Skeletal muscle satellite cell (primary cell): ENCODE data around the gene ART1.

Source experiments
- H3K27me3 ChIP-seq: 2 replicates; pipeline ENCODE4 v1.7.0; 2013; ENCODE audit warnings: low read length; ENCODE audit not compliant: control insufficient read depth, insufficient read depth
- H3K36me3 ChIP-seq: 2 replicates; pipeline ENCODE4 v1.7.0; 2013; ENCODE audit warnings: mild to moderate bottlenecking, control low read depth, low read length; ENCODE audit not compliant: insufficient read depth
- H3K4me1 ChIP-seq: 2 replicates; pipeline ENCODE4 v1.7.0; 2013; ENCODE audit warnings: low read length; ENCODE audit not compliant: control insufficient read depth, insufficient read depth
- H3K4me2 ChIP-seq: 2 replicates; pipeline ENCODE4 v1.7.0; 2013; ENCODE audit warnings: mild to moderate bottlenecking, low read length
- H3K4me3 ChIP-seq: 2 replicates; pipeline ENCODE4 v1.7.0; 2013; ENCODE audit warnings: low read length
- H3K9ac ChIP-seq: 2 replicates; pipeline ENCODE4 v1.7.0; 2013; ENCODE audit warnings: mild to moderate bottlenecking, low read depth, low read length, moderate library complexity
- H3K9me3 ChIP-seq: replicated peaks from 2 replicates; pipeline ENCODE4 v1.7.0; 2013; ENCODE audit warnings: mild to moderate bottlenecking, control low read depth, low read length

ART1 gene

GRCh38 chr11:3671334-3672254 is 26.7 kb downstream of the ART1 start, which contains the start of gene CHRNA10:
Gene CHRNA10, minus strand, starts transcription at chr11:3671384. Its CDS starts 72 bp downstream, at chr11:3671312.
- Histone ChIP-seq H3K36me3 (peaks cover 63% of the 10 kb centered on the region), H3K27me3 (no peaks in the 10 kb centered on the region), H3K4me3 (no peak within 1 kb of the TSS), H3K4me2 (no peak within 1 kb of the TSS), H3K9ac (no peak within 1 kb of the TSS), H3K4me1 (no peaks in the 10 kb centered on the region), H3K9me3 (no peaks in the 10 kb centered on the region)

GRCh38 chr11:3674189-3674588 is 29.3 kb downstream of the ART1 start:
- H3K4me3 ChIP-seq, result no peak overlapping the region
- no peaks in the 10 kb centered on the region for H3K9me3 ChIP-seq
- H3K36me3 ChIP-seq, result peaks cover 79% of the 10 kb centered on the region
- H3K27me3 ChIP-seq, result no peaks in the 10 kb centered on the region
- no peak overlapping the region for H3K9ac ChIP-seq
- H3K4me2 ChIP-seq, result no peak overlapping the region
- no peaks in the 10 kb centered on the region for H3K4me1 ChIP-seq

DNA sequence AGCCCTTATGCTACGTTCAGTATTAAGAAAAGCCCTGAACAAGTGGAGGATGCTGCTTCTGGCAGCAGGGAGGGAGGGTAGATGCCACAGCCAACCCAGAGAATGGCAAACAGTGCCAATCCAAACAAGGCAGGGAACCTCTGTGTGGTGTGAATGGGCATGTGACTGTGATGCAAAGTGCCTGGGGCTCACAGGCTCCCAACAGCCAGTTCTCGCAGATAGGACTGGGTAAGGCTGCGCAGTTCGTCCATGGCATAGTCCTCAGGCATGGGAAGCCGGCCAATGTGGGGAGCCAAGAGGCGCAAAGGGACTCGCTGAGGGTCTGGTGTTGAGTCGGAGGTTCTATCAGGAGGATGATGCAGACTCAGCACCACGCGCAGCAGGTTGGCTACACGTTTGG is 31.0 kb downstream of the ART1 start:
- Histone ChIP-seq H3K4me2 (no peak overlapping the region), H3K4me3 (no peak overlapping the region), H3K4me1 (no peaks in the 10 kb centered on the region), H3K27me3 (no peaks in the 10 kb centered on the region), H3K9me3 (no peaks in the 10 kb centered on the region), H3K9ac (no peak overlapping the region), H3K36me3 (peaks cover 92% of the 10 kb centered on the region)

DNA sequence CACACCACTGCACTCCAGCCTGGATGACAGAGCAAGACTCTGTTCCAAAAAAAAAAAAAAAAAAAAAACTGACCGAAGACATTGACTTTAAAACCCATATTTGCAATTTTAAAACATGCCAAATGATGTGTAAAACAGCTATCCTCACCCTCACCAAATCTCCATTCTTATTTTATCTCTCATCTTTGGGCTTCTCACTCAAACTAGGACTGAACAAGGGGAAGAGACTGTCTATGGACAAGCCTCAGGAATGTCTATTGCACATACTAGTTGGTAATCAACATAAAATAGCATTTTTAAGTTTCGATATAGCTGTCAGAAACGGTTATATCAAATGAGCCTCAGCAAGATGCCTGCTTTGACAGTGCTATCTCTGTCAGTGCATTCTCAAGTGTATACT is 34.1 kb downstream of the ART1 start:
- Histone ChIP-seq H3K4me1 (no peaks in the 10 kb centered on the region), H3K27me3 (no peaks in the 10 kb centered on the region), H3K9me3 (no peaks in the 10 kb centered on the region), H3K4me2 (no peak overlapping the region), H3K4me3 (no peak overlapping the region), H3K36me3 (peaks cover 92% of the 10 kb centered on the region), H3K9ac (no peak overlapping the region)

- Histone ChIP-seq H3K27me3 (no peaks in the 10 kb centered on the region), H3K9ac (no peak overlapping the region), H3K4me3 (no peak overlapping the region), H3K4me2 (no peak overlapping the region), H3K9me3 (no peaks in the 10 kb centered on the region), H3K4me1 (no peaks in the 10 kb centered on the region), H3K36me3 (peaks cover 87% of the 10 kb centered on the region)
Measured at GRCh38 chr11:3683039-3683438, 38.1 kb downstream of the ART1 start.

GRCh38 chr11:3684129-3684818 is 39.3 kb downstream of the ART1 start:
- H3K9me3 ChIP-seq, result no peaks in the 10 kb centered on the region
- H3K9ac ChIP-seq, result no peak overlapping the region
- no peak overlapping the region for H3K4me2 ChIP-seq
- H3K4me1 ChIP-seq, result no peaks in the 10 kb centered on the region
- H3K36me3 ChIP-seq, result peaks cover 75% of the 10 kb centered on the region
- no peaks in the 10 kb centered on the region for H3K27me3 ChIP-seq
- no peak overlapping the region for H3K4me3 ChIP-seq

DNA sequence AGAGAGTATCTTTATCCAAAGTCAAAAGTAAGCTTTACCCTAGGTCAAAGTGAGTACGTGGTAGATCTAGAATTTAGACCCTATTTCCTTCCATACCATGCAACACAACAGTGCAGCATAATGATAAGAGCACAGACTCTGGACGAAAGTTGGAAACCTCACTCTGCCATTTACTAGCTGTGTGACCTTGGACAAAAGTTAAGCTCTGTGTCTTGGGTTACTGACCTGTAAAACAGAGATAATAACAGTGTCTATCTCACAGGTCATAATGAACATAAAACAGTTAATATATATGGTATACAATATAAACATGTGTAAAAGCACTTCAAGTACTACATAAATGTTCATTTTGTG is 39.9 kb downstream of the ART1 start:
- H3K4me1 ChIP-seq, result no peaks in the 10 kb centered on the region
- peaks cover 72% of the 10 kb centered on the region for H3K36me3 ChIP-seq

DNA sequence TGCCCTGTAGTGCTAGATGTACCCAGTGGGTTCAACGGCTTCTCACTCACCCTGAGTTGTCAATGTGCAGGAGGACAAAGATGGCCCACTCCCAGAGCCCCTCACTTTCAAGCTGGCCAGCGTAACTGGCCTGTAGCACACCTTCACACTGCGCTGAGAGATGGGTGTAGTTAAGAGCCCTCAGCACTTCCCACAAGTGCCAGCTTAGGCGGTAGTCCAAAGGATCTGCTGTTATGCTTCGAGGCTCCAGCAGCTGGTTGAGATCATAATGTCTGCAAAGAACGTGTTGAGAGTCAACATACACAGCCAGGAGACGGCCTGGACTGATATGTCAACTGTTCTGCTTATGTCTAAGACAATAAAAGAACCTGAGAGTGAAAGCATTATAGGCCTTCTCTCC is 41.0 kb downstream of the ART1 start:
- Histone ChIP-seq H3K27me3 (no peaks in the 10 kb centered on the region), H3K4me2 (no peak overlapping the region), H3K9ac (no peak overlapping the region), H3K36me3 (peaks cover 67% of the 10 kb centered on the region), H3K9me3 (no peaks in the 10 kb centered on the region), H3K4me1 (no peaks in the 10 kb centered on the region), H3K4me3 (no peak overlapping the region)

More for the DNA sequence above, 39.9 kb downstream of the ART1 start:
- no peaks in the 10 kb centered on the region for H3K9me3 ChIP-seq
- no peak overlapping the region for H3K4me2 ChIP-seq
- no peak overlapping the region for H3K4me3 ChIP-seq
- H3K9ac ChIP-seq, result no peak overlapping the region
- no peaks in the 10 kb centered on the region for H3K27me3 ChIP-seq

DNA sequence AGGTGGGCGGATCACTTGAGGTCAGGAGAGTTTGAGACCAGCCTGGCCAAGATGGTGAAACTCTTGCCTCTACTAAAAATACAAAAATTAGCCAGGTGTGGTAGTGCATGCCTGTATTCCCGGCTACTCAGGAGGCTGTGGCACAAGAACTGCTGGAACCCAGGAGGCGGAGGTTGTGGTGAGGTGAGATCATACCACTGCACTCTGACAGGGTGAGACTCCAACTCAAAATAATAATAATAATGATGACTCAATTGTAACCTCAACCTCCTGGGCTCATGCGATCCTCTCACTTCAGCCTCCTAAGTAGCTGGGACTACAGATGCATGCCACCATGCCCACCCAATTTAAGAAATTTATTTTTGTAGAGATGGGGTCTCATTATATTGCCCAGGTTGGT is 41.8 kb downstream of the ART1 start:
- no peak overlapping the region for H3K4me2 ChIP-seq
- peaks cover 64% of the 10 kb centered on the region for H3K36me3 ChIP-seq
- no peaks in the 10 kb centered on the region for H3K4me1 ChIP-seq
- no peak overlapping the region for H3K9ac ChIP-seq
- H3K9me3 ChIP-seq, result no peaks in the 10 kb centered on the region
- H3K27me3 ChIP-seq, result no peaks in the 10 kb centered on the region
- no peak overlapping the region for H3K4me3 ChIP-seq

DNA sequence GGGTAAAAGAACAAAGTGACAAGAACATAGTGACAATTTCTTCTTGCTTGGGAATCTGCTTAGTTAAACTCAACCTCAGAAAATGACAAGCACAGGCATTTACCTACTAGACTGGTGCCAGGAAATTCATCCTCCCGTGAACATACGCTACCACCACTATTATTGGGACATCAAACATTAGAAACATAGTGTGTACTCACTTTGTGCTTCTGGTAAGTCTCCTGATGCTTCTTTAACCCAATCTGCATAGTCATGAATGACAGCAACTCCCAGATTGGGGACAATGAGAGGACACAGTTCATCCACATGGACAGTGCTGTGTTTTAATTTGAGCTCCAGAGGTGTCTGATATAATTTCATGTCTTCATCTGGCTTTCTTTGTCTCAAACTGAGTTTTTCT is 55.5 kb downstream of the ART1 start:
- Histone ChIP-seq H3K4me1 (no peaks in the 10 kb centered on the region), H3K36me3 (peaks cover 90% of the 10 kb centered on the region), H3K27me3 (no peaks in the 10 kb centered on the region)

GRCh38 chr11:3700910-3701309 is 56.0 kb downstream of the ART1 start:
- H3K9ac ChIP-seq, result no peak overlapping the region
- H3K36me3 ChIP-seq, result peaks cover 90% of the 10 kb centered on the region
- no peaks in the 10 kb centered on the region for H3K9me3 ChIP-seq
- no peaks in the 10 kb centered on the region for H3K4me1 ChIP-seq
- no peaks in the 10 kb centered on the region for H3K27me3 ChIP-seq
- H3K4me3 ChIP-seq, result no peak overlapping the region
- no peak overlapping the region for H3K4me2 ChIP-seq

More for the DNA sequence above, 55.5 kb downstream of the ART1 start:
- Histone ChIP-seq H3K9me3 (no peaks in the 10 kb centered on the region), H3K9ac (no peak overlapping the region), H3K4me2 (no peak overlapping the region), H3K4me3 (no peak overlapping the region)
